Liver (tissue), 3 donors: Measurements from ENCODE around the gene SLC6A3.

Experiments used
- FOXA1 ChIP-seq: IDR thresholded peaks from 2 replicates; pipeline ENCODE4 v1.6.1; 2016; ENCODE audit warnings: antibody characterized with exemption
- FOXA2 ChIP-seq: IDR thresholded peaks from 2 replicates; pipeline ENCODE4 v1.6.1; 2016; ENCODE audit warnings: antibody characterized with exemption
- GABPA ChIP-seq, 2 donors: IDR thresholded peaks in 1 of 2; conservative IDR thresholded peaks in 1 of 2; 2 replicates each; pipeline ENCODE4 v1.6.1; 2016; ENCODE audit warnings: antibody characterized with exemption in 2 of 2, mild to moderate bottlenecking in 1 of 2, moderate library complexity in 1 of 2
- HNF4A ChIP-seq, 2 donors: conservative IDR thresholded peaks; 2 replicates each; pipeline ENCODE4 v1.6.1; 2016; ENCODE audit warnings: antibody characterized with exemption in 2 of 2, mild to moderate bottlenecking in 2 of 2
- JUND ChIP-seq, 2 donors: IDR thresholded peaks; 2 replicates each; pipeline ENCODE4 v1.6.1; 2016; ENCODE audit warnings: antibody characterized with exemption in 2 of 2
- RAD21 ChIP-seq, 2 donors: IDR thresholded peaks; 2 replicates each; pipeline ENCODE4 v1.6.1; 2016; ENCODE audit warnings: antibody characterized with exemption in 2 of 2, mild to moderate bottlenecking in 2 of 2
- TAF1 ChIP-seq: conservative IDR thresholded peaks from 2 replicates; pipeline ENCODE4 v1.6.1; 2016; ENCODE audit warnings: antibody characterized with exemption, mild to moderate bottlenecking
- YY1 ChIP-seq: IDR thresholded peaks from 2 replicates; pipeline ENCODE4 v1.6.1; 2016; ENCODE audit warnings: antibody characterized with exemption, mild to moderate bottlenecking
- TF ChIP-seq, protein P1 (sequence below): fragments of 150-350 bp; IDR thresholded peaks from 2 replicates; pipeline ENCODE4 v1.5.1; 2017; ENCODE audit warnings: improper control_type of control experiment, low read depth, low read length; ENCODE audit not compliant: missing input control
- TF ChIP-seq, protein P2 (sequence below): IDR thresholded peaks from 2 replicates; pipeline ENCODE4 v1.6.1; 2016; ENCODE audit warnings: antibody characterized with exemption
- TF ChIP-seq, protein P3 (sequence below): IDR thresholded peaks from 2 replicates; pipeline ENCODE4 v1.6.1; 2016; ENCODE audit warnings: antibody characterized with exemption, mild to moderate bottlenecking
- TF ChIP-seq, protein P4 (sequence below): IDR thresholded peaks from 2 replicates; pipeline ENCODE4 v1.6.1; 2016; ENCODE audit warnings: antibody characterized with exemption
- donor health status: healthy.
- donor health status: healthy.

DNA sequence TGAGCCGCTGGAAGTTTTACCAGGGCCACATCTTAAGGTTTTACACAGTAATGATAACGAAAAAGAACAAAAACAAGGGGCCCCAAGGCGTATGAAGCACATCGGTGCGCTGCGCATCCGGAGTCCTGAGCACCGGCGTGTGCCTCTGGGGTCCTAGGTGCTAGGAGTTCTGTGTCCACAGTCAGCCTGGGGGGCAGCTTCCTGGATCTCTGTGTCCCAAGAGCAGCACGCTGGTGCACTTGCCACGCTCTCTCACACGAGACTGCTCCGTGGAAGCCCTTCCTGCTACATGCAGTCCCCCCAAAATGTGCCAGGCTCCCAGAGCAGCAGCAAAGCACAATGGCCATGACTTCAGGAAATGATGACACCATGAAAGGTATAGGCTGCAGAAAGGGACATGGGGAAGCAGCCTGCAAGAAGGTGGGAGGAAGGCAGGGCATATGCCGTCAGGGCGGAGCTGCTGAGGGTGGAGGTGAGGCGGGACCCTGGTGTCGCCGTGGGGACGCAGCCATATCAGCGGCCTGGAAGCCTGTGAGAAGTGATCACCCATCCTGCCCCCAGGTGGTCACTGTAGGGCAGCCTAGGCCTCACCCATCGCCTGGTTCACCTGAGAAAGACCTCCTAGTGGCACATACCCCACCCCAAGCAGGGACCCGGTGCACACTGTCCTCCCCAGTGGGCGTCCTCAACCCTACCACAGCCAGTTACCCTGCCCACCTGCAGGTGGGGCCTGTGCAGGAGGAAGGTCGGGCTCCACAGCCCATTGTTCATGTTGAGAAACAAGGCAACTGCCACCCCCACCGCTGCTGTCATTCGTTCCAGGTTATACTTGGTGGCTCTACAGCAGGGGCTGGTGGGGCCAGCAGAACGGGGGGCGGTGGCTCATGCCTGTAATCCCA lies 23.6 kb upstream of the SLC6A3 start:
- TF ChIP-seq FOXA2 (no peak), FOXA1 (no peak), JUND (IDR thresholded peaks at IDR 0.05) (no peak), YY1 (no peak), HNF4A (conservative IDR thresholded peaks at IDR 0.05) (no peak), GABPA (IDR thresholded peaks at IDR 0.05 in 1 of 2, conservative IDR thresholded peaks at IDR 0.05 in 1 of 2) (no peak), RAD21 (IDR thresholded peaks at IDR 0.05) (no peak), TAF1 (no peak)
- TF ChIP-seq, protein P1, sequence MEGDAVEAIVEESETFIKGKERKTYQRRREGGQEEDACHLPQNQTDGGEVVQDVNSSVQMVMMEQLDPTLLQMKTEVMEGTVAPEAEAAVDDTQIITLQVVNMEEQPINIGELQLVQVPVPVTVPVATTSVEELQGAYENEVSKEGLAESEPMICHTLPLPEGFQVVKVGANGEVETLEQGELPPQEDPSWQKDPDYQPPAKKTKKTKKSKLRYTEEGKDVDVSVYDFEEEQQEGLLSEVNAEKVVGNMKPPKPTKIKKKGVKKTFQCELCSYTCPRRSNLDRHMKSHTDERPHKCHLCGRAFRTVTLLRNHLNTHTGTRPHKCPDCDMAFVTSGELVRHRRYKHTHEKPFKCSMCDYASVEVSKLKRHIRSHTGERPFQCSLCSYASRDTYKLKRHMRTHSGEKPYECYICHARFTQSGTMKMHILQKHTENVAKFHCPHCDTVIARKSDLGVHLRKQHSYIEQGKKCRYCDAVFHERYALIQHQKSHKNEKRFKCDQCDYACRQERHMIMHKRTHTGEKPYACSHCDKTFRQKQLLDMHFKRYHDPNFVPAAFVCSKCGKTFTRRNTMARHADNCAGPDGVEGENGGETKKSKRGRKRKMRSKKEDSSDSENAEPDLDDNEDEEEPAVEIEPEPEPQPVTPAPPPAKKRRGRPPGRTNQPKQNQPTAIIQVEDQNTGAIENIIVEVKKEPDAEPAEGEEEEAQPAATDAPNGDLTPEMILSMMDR: no peak
- TF ChIP-seq, protein P2, sequence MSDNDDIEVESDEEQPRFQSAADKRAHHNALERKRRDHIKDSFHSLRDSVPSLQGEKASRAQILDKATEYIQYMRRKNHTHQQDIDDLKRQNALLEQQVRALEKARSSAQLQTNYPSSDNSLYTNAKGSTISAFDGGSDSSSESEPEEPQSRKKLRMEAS: no peak
- TF ChIP-seq, protein P3, sequence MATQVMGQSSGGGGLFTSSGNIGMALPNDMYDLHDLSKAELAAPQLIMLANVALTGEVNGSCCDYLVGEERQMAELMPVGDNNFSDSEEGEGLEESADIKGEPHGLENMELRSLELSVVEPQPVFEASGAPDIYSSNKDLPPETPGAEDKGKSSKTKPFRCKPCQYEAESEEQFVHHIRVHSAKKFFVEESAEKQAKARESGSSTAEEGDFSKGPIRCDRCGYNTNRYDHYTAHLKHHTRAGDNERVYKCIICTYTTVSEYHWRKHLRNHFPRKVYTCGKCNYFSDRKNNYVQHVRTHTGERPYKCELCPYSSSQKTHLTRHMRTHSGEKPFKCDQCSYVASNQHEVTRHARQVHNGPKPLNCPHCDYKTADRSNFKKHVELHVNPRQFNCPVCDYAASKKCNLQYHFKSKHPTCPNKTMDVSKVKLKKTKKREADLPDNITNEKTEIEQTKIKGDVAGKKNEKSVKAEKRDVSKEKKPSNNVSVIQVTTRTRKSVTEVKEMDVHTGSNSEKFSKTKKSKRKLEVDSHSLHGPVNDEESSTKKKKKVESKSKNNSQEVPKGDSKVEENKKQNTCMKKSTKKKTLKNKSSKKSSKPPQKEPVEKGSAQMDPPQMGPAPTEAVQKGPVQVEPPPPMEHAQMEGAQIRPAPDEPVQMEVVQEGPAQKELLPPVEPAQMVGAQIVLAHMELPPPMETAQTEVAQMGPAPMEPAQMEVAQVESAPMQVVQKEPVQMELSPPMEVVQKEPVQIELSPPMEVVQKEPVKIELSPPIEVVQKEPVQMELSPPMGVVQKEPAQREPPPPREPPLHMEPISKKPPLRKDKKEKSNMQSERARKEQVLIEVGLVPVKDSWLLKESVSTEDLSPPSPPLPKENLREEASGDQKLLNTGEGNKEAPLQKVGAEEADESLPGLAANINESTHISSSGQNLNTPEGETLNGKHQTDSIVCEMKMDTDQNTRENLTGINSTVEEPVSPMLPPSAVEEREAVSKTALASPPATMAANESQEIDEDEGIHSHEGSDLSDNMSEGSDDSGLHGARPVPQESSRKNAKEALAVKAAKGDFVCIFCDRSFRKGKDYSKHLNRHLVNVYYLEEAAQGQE: no peak
- TF ChIP-seq, protein P4, sequence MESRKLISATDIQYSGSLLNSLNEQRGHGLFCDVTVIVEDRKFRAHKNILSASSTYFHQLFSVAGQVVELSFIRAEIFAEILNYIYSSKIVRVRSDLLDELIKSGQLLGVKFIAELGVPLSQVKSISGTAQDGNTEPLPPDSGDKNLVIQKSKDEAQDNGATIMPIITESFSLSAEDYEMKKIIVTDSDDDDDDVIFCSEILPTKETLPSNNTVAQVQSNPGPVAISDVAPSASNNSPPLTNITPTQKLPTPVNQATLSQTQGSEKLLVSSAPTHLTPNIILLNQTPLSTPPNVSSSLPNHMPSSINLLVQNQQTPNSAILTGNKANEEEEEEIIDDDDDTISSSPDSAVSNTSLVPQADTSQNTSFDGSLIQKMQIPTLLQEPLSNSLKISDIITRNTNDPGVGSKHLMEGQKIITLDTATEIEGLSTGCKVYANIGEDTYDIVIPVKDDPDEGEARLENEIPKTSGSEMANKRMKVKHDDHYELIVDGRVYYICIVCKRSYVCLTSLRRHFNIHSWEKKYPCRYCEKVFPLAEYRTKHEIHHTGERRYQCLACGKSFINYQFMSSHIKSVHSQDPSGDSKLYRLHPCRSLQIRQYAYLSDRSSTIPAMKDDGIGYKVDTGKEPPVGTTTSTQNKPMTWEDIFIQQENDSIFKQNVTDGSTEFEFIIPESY: no peak
